DOHH2 (cell line): ENCODE data around the gene SIVA1.

Experiments used
- H3F3A ChIP-seq: fragments of 200-600 bp; sonication (generic), shearing (Covaris generic); 2 replicates; pipeline ENCODE4 v1.6.0; 2016; ENCODE audit warnings: antibody characterized with exemption, mild to moderate bottlenecking; ENCODE audit not compliant: control insufficient read depth, insufficient read depth
- H3K27ac ChIP-seq: fragments of 200-600 bp; sonication (generic); 2 replicates; pipeline ENCODE4 v1.5.1; 2014; ENCODE audit warnings: low read depth, mild to moderate bottlenecking, low read length, moderate library complexity
- H3K27me3 ChIP-seq: fragments of 200-600 bp; sonication (generic); 2 replicates; pipeline ENCODE4 v1.6.1; 2014; ENCODE audit warnings: mild to moderate bottlenecking, low read length, mixed read lengths; ENCODE audit not compliant: control insufficient read depth
- H3K36me3 ChIP-seq: fragments of 200-600 bp; sonication (generic); 2 replicates; pipeline ENCODE4 v1.6.1; 2014; ENCODE audit warnings: mild to moderate bottlenecking, low read length, moderate library complexity, mixed read lengths; ENCODE audit not compliant: control insufficient read depth
- H3K4me1 ChIP-seq: fragments of 200-600 bp; sonication (generic); 2 replicates; pipeline ENCODE4 v1.6.1; 2014; ENCODE audit warnings: mild to moderate bottlenecking, low read length, mixed read lengths; ENCODE audit not compliant: control insufficient read depth
- H3K4me2 ChIP-seq: fragments of 200-600 bp; sonication (generic); 2 replicates; pipeline ENCODE4 v1.6.0; 2014; ENCODE audit warnings: mild to moderate bottlenecking, low read length, moderate library complexity
- H3K4me3 ChIP-seq: fragments of 200-600 bp; sonication (generic); 2 replicates; pipeline ENCODE4 v1.5.1; 2014; ENCODE audit warnings: mild to moderate bottlenecking, low read length, mixed read lengths
- H3K79me2 ChIP-seq: fragments of 200-600 bp; sonication (generic); 2 replicates; pipeline ENCODE4 v1.6.1; 2014; ENCODE audit warnings: mild to moderate bottlenecking, low read length, mixed read lengths; ENCODE audit not compliant: control insufficient read depth
- H3K9me2 ChIP-seq: fragments of 200-600 bp; sonication (generic); replicated peaks from 2 replicates; pipeline ENCODE4 v1.6.1; 2014; ENCODE audit warnings: mild to moderate bottlenecking, low read length, mixed read lengths; ENCODE audit not compliant: control insufficient read depth
- H3K9me3 ChIP-seq: fragments of 200-600 bp; sonication (generic); 2 replicates; pipeline ENCODE4 v1.6.1; 2014; ENCODE audit warnings: antibody characterized with exemption, low read length, mixed read lengths; ENCODE audit not compliant: control insufficient read depth, insufficient read depth
- H4K20me1 ChIP-seq: fragments of 200-600 bp; sonication (generic); 2 replicates; pipeline ENCODE4 v1.6.0; 2014; ENCODE audit warnings: low read depth, mild to moderate bottlenecking, antibody characterized with exemption, low read length, moderate library complexity; ENCODE audit not compliant: control insufficient read depth, insufficient read depth
- CTCF ChIP-seq: fragments of 200-600 bp; sonication (generic); IDR thresholded peaks from one replicate; pipeline ENCODE4 v1.5.1; 2014; ENCODE audit warnings: antibody characterized with exemption, mild to moderate bottlenecking, low read depth, low read length; ENCODE audit not compliant: poor library complexity, severe bottlenecking
- EZH2phosphoT487 ChIP-seq: fragments of 200-600 bp; sonication (generic); IDR thresholded peaks from 2 replicates; pipeline ENCODE4 v1.6.1; 2017; ENCODE audit warnings: borderline replicate concordance, mild to moderate bottlenecking, antibody characterized with exemption, low read length, moderate library complexity, mixed read lengths

The SIVA1 gene

GRCh38 chr14:104794631-104794992 lies 41.7 kb downstream of the SIVA1 start:
- H3K9me2 ChIP-seq: no peaks in the 10 kb centered on the region
- no peaks in the 10 kb centered on the region for H3K9me3 ChIP-seq
- TF ChIP-seq CTCF: no peak
- no peak for TF ChIP-seq EZH2phosphoT487
- H3K27me3 ChIP-seq: peaks cover 38% of the 10 kb centered on the region
- peaks cover 19% of the 10 kb centered on the region for H3K4me1 ChIP-seq
- H3K27ac ChIP-seq: 0 out of 2 replicates have a peak overlapping the region, but pooled peaks have one; percentile 3
- H3K4me2 ChIP-seq: peak overlapping the region; percentile 99
- peaks cover 8% of the 10 kb centered on the region for H3F3A ChIP-seq
- peaks cover 29% of the 10 kb centered on the region for H3K36me3 ChIP-seq
- peak overlapping the region; percentile 99 for H3K4me3 ChIP-seq
- H3K79me2 ChIP-seq: peaks cover 49% of the 10 kb centered on the region
- peaks cover 14% of the 10 kb centered on the region for H4K20me1 ChIP-seq

- H3F3A ChIP-seq: peaks cover 12% of the 10 kb centered on the region
- H3K27ac ChIP-seq: 0 out of 2 replicates have a peak within 1 kb of the TSS, but pooled peaks have one; percentile 3
Measured at GRCh38 chr14:104794993-104795780, 42.2 kb downstream of the SIVA1 start, which contains the start of gene AKT1. AKT1 (minus strand) TSS chr14:104795748; CDS start chr14:104792643, 3,105 bp downstream.

GRCh38 chr14:104795781-104796686 lies 43.1 kb downstream of the SIVA1 start:
- TF ChIP-seq CTCF (no peak), EZH2phosphoT487 (no peak)
- H3F3A ChIP-seq: peaks cover 12% of the 10 kb centered on the region
- peaks cover 14% of the 10 kb centered on the region for H4K20me1 ChIP-seq
- peak overlapping the region; percentile 72 for H3K4me3 ChIP-seq
- peaks cover 23% of the 10 kb centered on the region for H3K4me1 ChIP-seq
- no peaks in the 10 kb centered on the region for H3K9me3 ChIP-seq
- H3K9me2 ChIP-seq: no peaks in the 10 kb centered on the region
- H3K27ac ChIP-seq: no peak overlapping the region
- peaks cover 40% of the 10 kb centered on the region for H3K79me2 ChIP-seq
- peaks cover 47% of the 10 kb centered on the region for H3K27me3 ChIP-seq
- H3K36me3 ChIP-seq: peaks cover 18% of the 10 kb centered on the region
- H3K4me2 ChIP-seq: peak overlapping the region; percentile 76

More at GRCh38 chr14:104794993-104795780, 42.2 kb downstream of the SIVA1 start, which contains the start of gene AKT1:
- peak within 1 kb of the TSS; percentile 99 for H3K4me2 ChIP-seq
- H3K27me3 ChIP-seq: peaks cover 44% of the 10 kb centered on the region
- H3K9me2 ChIP-seq: no peaks in the 10 kb centered on the region
- peaks cover 14% of the 10 kb centered on the region for H4K20me1 ChIP-seq
- TF ChIP-seq CTCF (no peak), EZH2phosphoT487 (no peak)
- peaks cover 22% of the 10 kb centered on the region for H3K4me1 ChIP-seq
- H3K9me3 ChIP-seq: no peaks in the 10 kb centered on the region
- H3K4me3 ChIP-seq: peak within 1 kb of the TSS; percentile 99
- H3K36me3 ChIP-seq: peaks cover 25% of the 10 kb centered on the region
- peaks cover 47% of the 10 kb centered on the region for H3K79me2 ChIP-seq
